ENCODE measurements around the gene SPATA18. TPM values are rescaled to one million over a fixed set of nuclear protein-coding genes. Genes with fewer than 3 reads are reported as not detected.

Gene SPATA18
- total and polyA plus RNA-seq, 10 donors = 0.18 to 3.3 (median 0.68) TPM

GRCh38 chr4:52006887-52007286 is 44.2 kb upstream of the SPATA18 start:
- TF ChIP-seq POLR2A (IDR thresholded peaks at IDR 0.05) = no peak
- no peak for TF ChIP-seq POLR2AphosphoS5 (IDR thresholded peaks at IDR 0.05)
- no peak for TF ChIP-seq CTCF (IDR thresholded peaks at IDR 0.05 in 8 of 11, conservative IDR thresholded peaks at IDR 0.05 in 3 of 11)
- no peaks in the 10 kb centered on the region for H3K36me3 ChIP-seq
- no peak overlapping the region for H3K4me3 ChIP-seq
- H3K27me3 ChIP-seq (replicated peaks in 1 of 7) = no peaks in the 10 kb centered on the region
- H3K4me1 ChIP-seq = no peaks in the 10 kb centered on the region
- DNase-seq = no peak
- no peaks in the 10 kb centered on the region for H3K9me3 ChIP-seq
- no peak overlapping the region for H3K27ac ChIP-seq
- intact Hi-C loops (cut with DNase I; ENCODE audit: low total_unique reads) = no loop called here
- 94 to 98% (median 97%) methylated on average over 4 of the region's 4 CpGs for WGBS, 5 donors

- intact Hi-C loops (cut with DNase I; ENCODE audit: low total_unique reads) = no loop called here
Observed at GRCh38 chr4:52010986-52011385, 40.1 kb upstream of the SPATA18 start.

GRCh38 chr4:52012651-52013050 is 38.5 kb upstream of the SPATA18 start:
- no peak overlapping the region for H3K27ac ChIP-seq
- 88 to 98% (median 95%) methylated on average over 1 of the region's 1 CpG for WGBS, 5 donors
- H3K4me3 ChIP-seq = no peak overlapping the region
- no peaks in the 10 kb centered on the region for H3K9me3 ChIP-seq
- H3K36me3 ChIP-seq = no peaks in the 10 kb centered on the region
- no peaks in the 10 kb centered on the region for H3K27me3 ChIP-seq (replicated peaks in 1 of 7)
- no peak for DNase-seq
- H3K4me1 ChIP-seq = no peaks in the 10 kb centered on the region
- TF ChIP-seq CTCF (IDR thresholded peaks at IDR 0.05 in 8 of 11, conservative IDR thresholded peaks at IDR 0.05 in 3 of 11) (no peak), POLR2A (IDR thresholded peaks at IDR 0.05) (no peak), POLR2AphosphoS5 (IDR thresholded peaks at IDR 0.05) (no peak)
- intact Hi-C loops (cut with DNase I; ENCODE audit: low total_unique reads) = no loop called here

More at GRCh38 chr4:52010986-52011385, 40.1 kb upstream of the SPATA18 start:
- TF ChIP-seq POLR2A (IDR thresholded peaks at IDR 0.05) (no peak), CTCF (IDR thresholded peaks at IDR 0.05 in 8 of 11, conservative IDR thresholded peaks at IDR 0.05 in 3 of 11) (no peak), POLR2AphosphoS5 (IDR thresholded peaks at IDR 0.05) (no peak)
- Histone ChIP-seq H3K27ac (no peak overlapping the region), H3K36me3 (no peaks in the 10 kb centered on the region), H3K4me1 (no peaks in the 10 kb centered on the region), H3K9me3 (no peaks in the 10 kb centered on the region), H3K27me3 (replicated peaks in 1 of 7) (no peaks in the 10 kb centered on the region), H3K4me3 (no peak overlapping the region)
- WGBS, 5 donors = 92 to 98% (median 95%) methylated on average over 2 of the region's 2 CpGs
- DNase-seq = no peak

GRCh38 chr4:52014903-52015302 is 36.2 kb upstream of the SPATA18 start:
- no peak for DNase-seq
- no peak overlapping the region for H3K27ac ChIP-seq
- intact Hi-C loops (cut with DNase I; ENCODE audit: low total_unique reads) = no loop called here
- H3K4me3 ChIP-seq = no peak overlapping the region
- no peaks in the 10 kb centered on the region for H3K27me3 ChIP-seq (replicated peaks in 1 of 7)
- H3K4me1 ChIP-seq = no peaks in the 10 kb centered on the region
- TF ChIP-seq CTCF (IDR thresholded peaks at IDR 0.05 in 8 of 11, conservative IDR thresholded peaks at IDR 0.05 in 3 of 11) = no peak
- no peak for TF ChIP-seq POLR2AphosphoS5 (IDR thresholded peaks at IDR 0.05)
- TF ChIP-seq POLR2A (IDR thresholded peaks at IDR 0.05) = no peak
- H3K9me3 ChIP-seq = no peaks in the 10 kb centered on the region
- WGBS, 5 donors = 21 to 46% (median 28%) methylated on average over 1 of the region's 1 CpG
- H3K36me3 ChIP-seq = no peaks in the 10 kb centered on the region

All from spleen (tissue), 11 donors.